Dendritic cell treated with granulocyte-macrophage colony-stimulating factor and Interleukin-4, amounts not matched to agents 40 ng/mL and 50 ng/mL, for 4 days (primary cell): ENCODE results near the gene PLPPR5.
"Not testable (repeated sequence)": the region's sequence is repeated elsewhere in the genome, so short reads cannot be mapped to it uniquely, and the experiment has no call there.

ENCODE experiments used
- H3K27ac Mint-ChIP-seq: one replicate; pipeline ENCODE4 v1.8.0; 2022; ENCODE audit warnings: mild to moderate bottlenecking, mixed read lengths
- H3K27me3 Mint-ChIP-seq: one replicate; pipeline ENCODE4 v1.8.0; 2022; ENCODE audit warnings: mild to moderate bottlenecking, mixed read lengths
- H3K36me3 Mint-ChIP-seq: one replicate; pipeline ENCODE4 v1.8.0; 2022; ENCODE audit warnings: low read depth, mixed read lengths
- H3K4me1 Mint-ChIP-seq: one replicate; pipeline ENCODE4 v1.8.0; 2022; ENCODE audit warnings: low read depth, mixed read lengths
- H3K4me3 Mint-ChIP-seq: one replicate; pipeline ENCODE4 v1.8.0; 2022; ENCODE audit warnings: mild to moderate bottlenecking, moderate library complexity, mixed read lengths
- H3K9me3 Mint-ChIP-seq: one replicate; pipeline ENCODE4 v1.8.0; 2022; ENCODE audit warnings: mixed read lengths
- intact Hi-C: fragments of 100-400 bp; cut with micrococcal nuclease; formaldehyde crosslinking; loops from one replicate; pipeline ENCODE4 v1.15.0; 2022

Gene PLPPR5, protein sequence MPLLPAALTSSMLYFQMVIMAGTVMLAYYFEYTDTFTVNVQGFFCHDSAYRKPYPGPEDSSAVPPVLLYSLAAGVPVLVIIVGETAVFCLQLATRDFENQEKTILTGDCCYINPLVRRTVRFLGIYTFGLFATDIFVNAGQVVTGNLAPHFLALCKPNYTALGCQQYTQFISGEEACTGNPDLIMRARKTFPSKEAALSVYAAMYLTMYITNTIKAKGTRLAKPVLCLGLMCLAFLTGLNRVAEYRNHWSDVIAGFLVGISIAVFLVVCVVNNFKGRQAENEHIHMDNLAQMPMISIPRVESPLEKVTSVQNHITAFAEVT

DNA sequence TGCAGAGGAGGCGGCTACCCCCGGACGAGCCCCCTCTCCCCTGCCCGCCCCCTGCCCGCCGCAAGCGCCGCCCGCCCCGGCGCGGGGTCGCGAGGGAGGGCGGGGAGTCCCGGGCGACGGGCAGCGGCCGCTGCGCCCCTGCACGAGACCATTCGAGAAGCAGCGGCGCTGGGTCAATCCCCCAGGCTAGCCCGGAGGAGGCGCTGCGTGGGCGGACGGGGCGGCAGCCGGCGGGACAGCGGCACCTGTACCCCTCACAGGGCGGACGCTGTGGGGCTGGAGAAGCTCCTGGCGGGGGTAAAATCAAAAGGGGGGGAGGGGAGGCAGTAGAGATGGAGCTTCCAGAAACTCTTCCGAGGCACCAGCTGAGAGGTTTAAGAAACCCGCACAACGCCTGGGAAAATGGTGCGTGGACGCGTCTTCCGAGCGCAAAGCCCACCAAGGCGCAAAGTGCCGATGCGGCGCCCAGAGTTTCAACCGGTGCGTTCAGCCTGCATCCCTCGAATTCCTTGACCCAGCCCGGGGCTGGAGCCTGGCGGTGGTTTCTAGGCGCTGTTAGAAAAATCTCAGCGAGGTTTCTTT, at the start of gene PLPPR5:
PLPPR5 (minus strand) TSS at position 1 of the 582 bp plus-strand sequence. CDS start 190 bp downstream, outside the sequence.
- no peaks in the 10 kb centered on the region for H3K9me3 Mint-ChIP-seq
- intact Hi-C loops: no loop called here
- no peaks in the 10 kb centered on the region for H3K36me3 Mint-ChIP-seq
- peaks cover 46% of the 10 kb centered on the region for H3K27me3 Mint-ChIP-seq
- no peaks in the 10 kb centered on the region for H3K4me1 Mint-ChIP-seq
- H3K27ac Mint-ChIP-seq: no peak within 1 kb of the TSS
- H3K4me3 Mint-ChIP-seq: no peak within 1 kb of the TSS

DNA sequence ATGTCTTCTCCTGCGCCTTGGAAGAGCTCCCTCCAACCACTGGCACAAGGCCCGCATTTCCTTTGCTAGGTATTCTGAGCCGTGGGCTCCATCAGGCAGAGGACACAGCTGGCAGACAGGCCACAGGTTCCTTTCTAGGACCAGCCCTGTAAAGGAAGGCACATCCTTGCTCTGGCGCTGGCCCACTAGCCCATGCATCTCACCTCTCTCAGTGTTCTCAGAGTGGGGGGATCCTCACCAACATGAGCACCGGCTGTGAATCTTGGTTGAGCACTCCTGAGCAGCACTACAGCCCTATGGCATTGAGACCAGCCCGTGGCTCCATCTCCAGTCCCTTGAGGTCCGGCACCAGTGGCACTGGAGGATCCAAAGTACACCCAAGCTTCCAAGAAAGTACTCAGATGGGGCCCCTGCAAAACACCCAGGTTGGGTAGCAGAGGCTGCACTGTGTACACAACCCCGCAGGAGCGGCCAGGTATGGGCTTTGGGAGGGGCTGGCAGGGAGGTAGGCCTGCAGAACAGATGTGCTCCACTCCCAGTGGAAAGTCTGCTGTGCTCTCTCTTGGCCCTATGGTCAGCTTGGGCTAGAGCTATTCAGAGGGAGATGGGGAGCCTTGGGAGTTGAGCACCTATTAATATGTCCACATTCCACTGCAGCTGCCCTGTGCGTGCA, 47.1 kb upstream of the PLPPR5 start:
- Mint-ChIP-seq H3K4me3 (no peak overlapping the region), H3K9me3 (peaks cover 6% of the 10 kb centered on the region)

DNA sequence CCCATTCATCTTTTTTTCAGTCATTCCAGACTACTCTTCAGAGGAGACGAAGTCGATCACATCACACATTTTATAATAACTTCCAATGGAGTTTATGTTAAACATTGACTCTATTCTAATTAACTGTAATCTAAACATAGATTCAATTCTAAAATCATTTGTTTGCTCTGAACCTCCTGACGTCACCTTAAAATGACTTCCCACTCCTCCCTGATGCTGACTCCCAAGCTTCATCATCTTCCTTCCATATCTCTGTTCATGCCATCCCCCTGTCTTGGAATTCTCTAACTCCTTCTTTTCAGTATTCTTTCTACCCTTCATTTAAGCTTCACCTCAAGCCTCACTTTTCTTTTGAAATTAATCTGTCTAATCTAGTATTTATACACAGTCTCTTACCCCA, 45.1 kb upstream of the PLPPR5 start:
- peaks cover 6% of the 10 kb centered on the region for H3K9me3 Mint-ChIP-seq
- intact Hi-C loops: no loop called here
- no peak overlapping the region for H3K27ac Mint-ChIP-seq
- no peaks in the 10 kb centered on the region for H3K4me1 Mint-ChIP-seq
- H3K27me3 Mint-ChIP-seq: no peaks in the 10 kb centered on the region
- H3K36me3 Mint-ChIP-seq: no peaks in the 10 kb centered on the region
- no peak overlapping the region for H3K4me3 Mint-ChIP-seq

More for the DNA sequence above, 47.1 kb upstream of the PLPPR5 start:
- Mint-ChIP-seq H3K27me3 (no peaks in the 10 kb centered on the region), H3K27ac (no peak overlapping the region), H3K4me1 (no peaks in the 10 kb centered on the region), H3K36me3 (no peaks in the 10 kb centered on the region)
- intact Hi-C loops: no loop called here

DNA sequence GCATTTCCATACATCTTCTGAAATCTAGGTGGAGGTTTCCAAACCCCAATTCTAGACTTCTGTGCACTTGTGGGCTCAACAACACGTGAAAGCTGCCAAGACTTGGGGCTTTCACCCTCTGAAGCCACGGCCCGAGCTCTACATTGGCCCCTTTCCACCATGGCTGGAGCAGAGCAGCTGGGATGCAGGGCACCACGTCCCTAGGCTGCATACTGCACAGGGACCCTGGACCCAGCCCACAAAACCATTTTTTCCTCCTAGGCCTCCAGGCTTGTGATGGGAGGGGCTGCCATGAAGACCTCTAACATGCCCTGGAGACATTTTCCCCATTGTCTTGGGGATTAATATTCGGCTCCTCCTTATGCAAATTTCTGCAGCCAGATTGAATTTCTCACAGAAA, 32.1 kb upstream of the PLPPR5 start:
- H3K4me3 Mint-ChIP-seq, H3K27ac Mint-ChIP-seq, H3K27me3 Mint-ChIP-seq, H3K4me1 Mint-ChIP-seq, H3K36me3 Mint-ChIP-seq, intact Hi-C loops: not testable (repeated sequence)
- peaks cover 77% of the 10 kb centered on the region for H3K9me3 Mint-ChIP-seq

DNA sequence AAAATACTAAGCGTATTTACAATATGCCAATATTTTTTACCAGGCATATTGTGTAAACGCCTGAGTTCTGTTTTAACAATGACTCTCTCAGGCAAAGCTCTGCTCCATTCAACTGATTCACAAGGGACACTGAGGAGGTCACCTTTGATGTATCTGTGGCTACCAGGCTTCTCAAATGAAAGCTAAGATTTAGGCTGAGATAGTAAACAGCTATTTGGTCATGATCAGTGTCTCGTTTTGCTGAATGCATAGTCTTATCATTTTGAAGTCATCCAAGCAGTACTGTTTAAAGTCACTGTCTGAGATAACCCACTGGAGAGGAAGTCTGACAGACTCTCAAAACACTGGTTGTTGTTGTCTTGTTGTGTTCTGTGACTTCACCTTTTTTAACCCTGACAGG, 13.7 kb upstream of the PLPPR5 start:
- H3K27ac Mint-ChIP-seq: no peak overlapping the region
- peaks cover 2% of the 10 kb centered on the region for H3K27me3 Mint-ChIP-seq
- no peak overlapping the region for H3K4me3 Mint-ChIP-seq
- H3K36me3 Mint-ChIP-seq: no peaks in the 10 kb centered on the region
- H3K9me3 Mint-ChIP-seq: no peaks in the 10 kb centered on the region
- H3K4me1 Mint-ChIP-seq: no peaks in the 10 kb centered on the region
- intact Hi-C loops: no loop called here

DNA sequence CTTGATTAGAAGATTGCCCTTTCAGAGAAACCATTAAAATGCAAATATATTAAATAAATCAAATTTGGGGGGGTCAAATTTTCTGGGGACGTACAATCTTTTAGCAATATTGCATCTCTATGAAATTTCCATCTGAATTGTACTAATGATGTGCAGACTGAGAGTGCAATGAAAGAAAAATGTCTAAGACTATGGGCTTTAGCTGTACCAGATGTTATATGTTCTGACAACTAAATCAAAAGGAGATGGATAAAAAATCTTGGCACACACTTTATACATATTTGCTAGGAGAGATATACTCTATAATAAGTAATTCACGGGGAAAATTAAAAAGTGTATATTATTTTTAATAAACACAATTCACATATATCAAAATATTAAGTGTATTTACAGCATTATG, 13.0 kb upstream of the PLPPR5 start:
- Mint-ChIP-seq H3K4me1 (no peaks in the 10 kb centered on the region), H3K27ac (no peak overlapping the region), H3K36me3 (no peaks in the 10 kb centered on the region), H3K27me3 (peaks cover 2% of the 10 kb centered on the region), H3K9me3 (no peaks in the 10 kb centered on the region), H3K4me3 (no peak overlapping the region)
- intact Hi-C loops: no loop called here

DNA sequence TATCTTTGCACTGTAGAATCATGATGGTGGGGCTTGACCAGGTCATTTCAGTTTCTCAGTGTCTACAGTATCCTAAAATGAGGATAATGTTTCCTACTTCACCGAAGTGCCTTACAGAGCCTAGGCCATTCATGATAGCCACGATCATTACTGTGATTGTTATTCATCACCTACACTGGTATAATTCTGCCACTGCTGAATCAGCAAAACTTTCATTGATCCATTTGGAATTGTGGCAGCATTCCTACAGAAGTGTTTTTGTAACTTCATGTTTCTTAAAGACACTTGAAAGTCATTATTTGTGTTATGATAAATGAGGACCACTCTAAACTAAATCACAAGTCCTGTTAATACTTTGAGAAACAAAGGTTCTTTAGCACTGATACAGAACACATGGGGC, 6.0 kb upstream of the PLPPR5 start:
- Mint-ChIP-seq H3K36me3 (no peaks in the 10 kb centered on the region), H3K27ac (no peak overlapping the region)

DNA sequence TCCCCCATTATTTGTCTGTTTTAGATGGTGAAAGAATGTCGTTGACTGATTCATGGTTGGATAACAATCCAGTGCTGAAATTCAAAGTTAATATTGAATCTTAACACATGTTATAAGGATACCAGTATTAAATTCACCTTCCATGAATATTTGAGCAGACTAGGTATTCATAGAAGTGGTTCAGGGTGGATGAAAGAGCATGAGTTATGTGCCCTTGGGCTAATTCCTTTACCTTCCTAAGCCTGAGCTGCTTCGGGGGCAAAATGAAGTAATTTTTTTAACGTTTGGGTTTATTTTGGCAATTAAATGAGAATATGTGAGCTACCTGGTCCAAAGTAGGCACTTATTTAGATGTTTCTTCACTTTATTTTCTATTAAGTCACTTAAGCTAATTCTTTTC, 2.7 kb upstream of the PLPPR5 start:
- Mint-ChIP-seq H3K4me3 (no peak overlapping the region), H3K36me3 (no peaks in the 10 kb centered on the region), H3K4me1 (no peaks in the 10 kb centered on the region), H3K9me3 (no peaks in the 10 kb centered on the region), H3K27ac (no peak overlapping the region), H3K27me3 (peaks cover 40% of the 10 kb centered on the region)
- intact Hi-C loops: no loop called here

More for the DNA sequence above, 6.0 kb upstream of the PLPPR5 start:
- Mint-ChIP-seq H3K9me3 (no peaks in the 10 kb centered on the region), H3K4me3 (no peak overlapping the region), H3K4me1 (no peaks in the 10 kb centered on the region), H3K27me3 (peaks cover 15% of the 10 kb centered on the region)
- intact Hi-C loops: no loop called here

DNA sequence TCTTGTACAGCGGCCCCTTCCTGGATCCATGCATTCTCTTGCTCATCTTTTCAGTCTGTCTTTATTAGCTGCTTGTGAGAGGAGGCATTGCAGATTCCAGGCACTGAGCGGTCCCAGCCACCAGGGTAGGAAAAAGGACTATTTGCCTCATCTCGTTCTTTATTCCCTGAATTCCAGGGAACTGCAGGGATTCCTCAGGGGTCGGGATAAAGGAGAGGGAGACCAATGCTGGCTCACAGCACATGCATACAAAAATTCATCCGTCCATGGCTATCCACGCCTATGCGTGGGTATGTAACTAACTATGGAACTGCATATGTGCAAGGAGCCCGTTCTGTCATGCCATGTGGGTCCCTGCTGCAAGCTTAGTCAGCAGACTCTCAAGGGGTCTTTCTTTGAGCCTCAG, 879 bp upstream of the PLPPR5 start:
- no peaks in the 10 kb centered on the region for H3K9me3 Mint-ChIP-seq
- H3K27ac Mint-ChIP-seq: no peak overlapping the region
- H3K4me3 Mint-ChIP-seq: no peak overlapping the region
- H3K27me3 Mint-ChIP-seq: peaks cover 46% of the 10 kb centered on the region
- H3K4me1 Mint-ChIP-seq: no peaks in the 10 kb centered on the region
- intact Hi-C loops: no loop called here
- no peaks in the 10 kb centered on the region for H3K36me3 Mint-ChIP-seq

DNA sequence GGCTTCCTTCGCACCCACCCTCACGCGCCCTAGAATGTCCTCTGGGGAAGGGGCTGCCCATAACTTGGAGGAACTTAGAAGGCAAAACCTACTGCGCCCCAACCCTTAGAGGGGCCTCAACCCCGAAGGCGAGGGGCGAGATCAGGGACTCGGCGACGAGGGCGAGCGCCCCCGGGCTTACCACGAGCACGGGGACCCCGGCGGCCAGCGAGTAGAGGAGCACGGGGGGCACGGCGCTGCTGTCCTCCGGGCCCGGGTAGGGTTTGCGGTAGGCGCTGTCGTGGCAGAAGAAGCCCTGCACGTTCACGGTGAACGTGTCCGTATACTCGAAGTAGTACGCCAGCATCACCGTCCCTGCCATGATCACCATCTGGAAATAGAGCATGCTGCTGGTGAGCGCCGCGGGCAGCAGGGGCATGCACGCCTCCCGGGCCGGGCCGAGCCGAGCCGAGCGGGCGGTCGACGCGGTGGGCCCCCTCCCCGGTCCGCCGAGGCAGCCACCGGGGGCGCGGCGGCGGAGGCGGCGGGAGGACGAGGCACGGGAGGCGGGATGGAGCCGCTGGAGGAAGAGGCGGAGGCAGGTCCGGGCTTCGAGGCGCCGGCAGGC, 304 bp downstream of the PLPPR5 start:
- no peak overlapping the region for H3K4me3 Mint-ChIP-seq
- H3K4me1 Mint-ChIP-seq: no peaks in the 10 kb centered on the region
- no peaks in the 10 kb centered on the region for H3K36me3 Mint-ChIP-seq
- intact Hi-C loops: no loop called here
- H3K27ac Mint-ChIP-seq: no peak overlapping the region
- H3K27me3 Mint-ChIP-seq: peaks cover 46% of the 10 kb centered on the region
- no peaks in the 10 kb centered on the region for H3K9me3 Mint-ChIP-seq

DNA sequence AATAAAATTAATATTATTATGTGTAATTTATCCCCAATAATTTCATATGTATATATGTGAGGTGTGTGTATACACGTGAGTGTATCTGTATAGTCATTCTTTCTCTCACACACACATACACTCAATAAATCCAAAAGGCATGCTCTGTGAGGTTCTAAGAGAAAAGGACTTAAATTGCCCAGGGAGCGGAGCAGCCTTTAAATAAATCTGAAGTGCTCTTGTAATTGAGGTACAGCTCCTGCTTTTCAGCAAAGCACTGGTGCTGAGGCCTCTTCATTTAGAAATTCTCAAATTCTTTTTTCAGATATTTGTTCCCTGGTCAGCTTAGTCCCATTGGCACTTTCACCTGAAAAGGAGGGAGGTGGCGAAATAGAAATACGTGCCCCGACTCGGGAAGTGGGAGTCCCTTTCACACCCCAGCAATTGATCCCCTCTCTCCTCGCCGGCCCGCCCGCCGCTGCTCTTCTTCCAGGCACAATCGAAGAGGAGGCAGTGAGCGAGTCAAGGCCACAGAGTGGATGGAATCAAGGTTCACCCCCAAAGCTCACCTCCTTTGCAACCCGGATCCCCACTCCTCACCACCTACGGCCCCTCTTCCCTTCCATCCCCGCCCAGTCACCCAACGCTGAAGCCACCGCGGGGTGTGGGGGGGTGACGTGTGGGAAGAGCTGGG, 944 bp downstream of the PLPPR5 start:
- Mint-ChIP-seq H3K9me3 (no peaks in the 10 kb centered on the region), H3K36me3 (no peaks in the 10 kb centered on the region), H3K27me3 (peaks cover 45% of the 10 kb centered on the region), H3K4me1 (no peaks in the 10 kb centered on the region), H3K27ac (no peak overlapping the region), H3K4me3 (no peak overlapping the region)
- intact Hi-C loops: no loop called here

DNA sequence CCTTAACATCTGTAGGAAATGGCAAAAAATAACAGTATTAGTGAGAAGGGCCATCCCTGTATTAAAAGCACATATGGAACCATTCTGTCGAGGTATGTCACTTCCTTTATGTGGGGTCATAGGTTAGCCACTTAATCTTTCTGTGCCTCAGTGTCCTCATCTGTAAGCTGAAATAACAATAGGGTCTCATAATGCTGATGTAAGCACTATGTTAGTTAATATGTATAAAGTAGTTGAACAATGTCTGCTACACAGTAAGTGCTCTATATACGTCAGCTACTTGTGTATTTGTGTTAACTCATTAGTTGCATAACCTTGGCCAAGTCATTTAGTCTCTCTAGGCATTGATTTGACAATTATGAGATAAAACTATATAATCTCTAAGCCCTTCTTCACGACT, 11.8 kb downstream of the PLPPR5 start:
- no peaks in the 10 kb centered on the region for H3K4me1 Mint-ChIP-seq
- no peak overlapping the region for H3K4me3 Mint-ChIP-seq
- no peaks in the 10 kb centered on the region for H3K36me3 Mint-ChIP-seq
- H3K27me3 Mint-ChIP-seq: peaks cover 2% of the 10 kb centered on the region
- H3K9me3 Mint-ChIP-seq: no peaks in the 10 kb centered on the region
- no peak overlapping the region for H3K27ac Mint-ChIP-seq
- intact Hi-C loops: no loop called here

DNA sequence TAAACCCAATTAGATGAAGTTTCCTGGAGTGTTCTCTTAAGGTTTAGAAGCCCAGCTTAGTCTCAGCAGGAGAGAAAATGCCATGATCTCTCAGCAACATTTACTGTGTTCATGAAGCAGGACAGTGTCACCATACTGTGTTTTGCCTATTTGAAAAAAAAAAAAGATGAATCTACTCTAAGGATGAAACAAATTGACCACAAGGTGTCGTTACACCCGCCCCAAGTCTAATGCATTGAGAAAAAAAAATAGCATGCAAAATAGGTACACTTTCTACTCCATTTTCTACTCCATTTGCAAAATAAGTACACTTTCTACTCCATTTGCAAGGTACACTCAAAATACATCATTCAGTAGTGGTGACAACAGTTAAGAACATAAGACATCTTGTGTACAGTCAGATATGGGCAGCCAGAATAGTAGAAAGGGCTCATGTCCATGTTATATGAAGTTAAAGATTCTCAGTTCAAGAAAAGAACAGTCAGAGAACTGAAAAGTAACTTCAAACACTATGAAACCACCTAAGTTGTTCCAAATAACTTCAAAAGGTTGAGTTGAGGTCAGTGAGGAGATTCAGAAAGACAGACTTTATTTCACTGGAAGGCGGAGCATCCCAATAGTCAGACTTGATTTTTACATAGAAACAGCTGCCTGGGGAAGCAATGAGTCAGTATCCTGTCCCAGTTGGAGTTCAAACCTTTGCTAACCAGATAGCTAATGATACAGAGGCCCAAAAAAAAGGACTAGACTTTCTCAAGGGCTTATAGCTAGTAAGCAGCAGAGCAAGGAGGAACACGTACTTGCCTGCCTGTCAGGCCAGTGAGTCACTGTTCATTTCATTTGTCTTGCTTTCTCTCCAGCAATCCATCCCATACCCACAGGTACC, 13.3 kb downstream of the PLPPR5 start:
- Mint-ChIP-seq H3K27me3 (no peaks in the 10 kb centered on the region), H3K27ac (no peak overlapping the region), H3K36me3 (no peaks in the 10 kb centered on the region), H3K4me1 (no peaks in the 10 kb centered on the region), H3K9me3 (no peaks in the 10 kb centered on the region), H3K4me3 (no peak overlapping the region)
- intact Hi-C loops: no loop called here
